Parathyroid adenoma (tissue), 2 donors: ENCODE results near the gene KAT5.

Source experiments
- H2AFZ ChIP-seq: fragments of 300-600 bp; sonication (generic); one replicate; pipeline ENCODE4 v1.7.0; 2017; ENCODE audit warnings: antibody characterized with exemption, mild to moderate bottlenecking
- H3K27ac ChIP-seq: fragments of 300-600 bp; sonication (generic); one replicate; pipeline ENCODE4 v1.7.0; 2017
- H3K27me3 ChIP-seq: fragments of 300-600 bp; sonication (generic); one replicate; pipeline ENCODE4 v1.7.0; 2017; ENCODE audit warnings: low read length; ENCODE audit not compliant: control insufficient read depth, insufficient read depth
- H3K36me3 ChIP-seq: fragments of 300-600 bp; sonication (generic); one replicate; pipeline ENCODE4 v1.7.0; 2017; ENCODE audit warnings: low read length; ENCODE audit not compliant: control insufficient read depth, insufficient read depth
- H3K4me1 ChIP-seq: fragments of 300-600 bp; sonication (generic); one replicate; pipeline ENCODE4 v1.7.0; 2017; ENCODE audit warnings: control low read depth
- H3K4me2 ChIP-seq: fragments of 300-600 bp; sonication (generic); one replicate; pipeline ENCODE4 v1.7.0; 2017; ENCODE audit warnings: low read length
- H3K4me3 ChIP-seq: fragments of 300-600 bp; sonication (generic); one replicate; pipeline ENCODE4 v1.7.0; 2017; ENCODE audit warnings: low read depth, low read length
- H3K79me2 ChIP-seq: fragments of 300-600 bp; sonication (generic); one replicate; pipeline ENCODE4 v1.7.0; 2017; ENCODE audit warnings: control low read depth
- H3K9ac ChIP-seq: fragments of 300-600 bp; sonication (generic); one replicate; pipeline ENCODE4 v1.7.0; 2017; ENCODE audit warnings: mild to moderate bottlenecking
- H3K9me3 ChIP-seq: fragments of 300-600 bp; sonication (generic); one replicate; pipeline ENCODE4 v1.7.0; 2017; ENCODE audit warnings: low read length; ENCODE audit not compliant: control insufficient read depth
- TF ChIP-seq, protein P1 (sequence below): fragments of 300-600 bp; sonication (generic); IDR thresholded peaks from one replicate; pipeline ENCODE4 v1.7.0; 2017; ENCODE audit warnings: antibody characterized with exemption, mild to moderate bottlenecking
- donor health status: primary hyperparathyroidism.

Gene KAT5

DNA sequence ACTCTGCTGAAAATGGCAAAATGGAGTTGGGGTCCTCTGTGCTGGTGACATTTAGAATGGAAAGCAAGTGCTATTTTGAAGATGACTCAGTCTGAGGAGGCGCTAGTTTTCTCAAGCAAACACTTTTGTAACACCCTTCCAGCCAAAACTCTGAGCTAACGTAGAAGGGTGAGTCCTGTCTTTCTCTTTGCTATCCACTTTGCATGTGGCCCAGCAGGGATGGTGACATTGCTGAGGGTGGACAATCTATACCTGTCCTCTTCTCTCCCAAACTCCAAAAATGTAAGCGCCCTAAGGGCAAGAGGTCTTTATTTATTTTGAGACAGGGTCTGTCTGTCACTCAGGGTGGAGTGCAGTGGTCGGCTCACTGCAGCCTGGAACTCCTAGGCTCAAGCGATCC lies 3.6 kb upstream of the KAT5 start:
- H3K27me3 ChIP-seq, result no peaks in the 10 kb centered on the region
- H3K4me2 ChIP-seq, result no peak overlapping the region

DNA sequence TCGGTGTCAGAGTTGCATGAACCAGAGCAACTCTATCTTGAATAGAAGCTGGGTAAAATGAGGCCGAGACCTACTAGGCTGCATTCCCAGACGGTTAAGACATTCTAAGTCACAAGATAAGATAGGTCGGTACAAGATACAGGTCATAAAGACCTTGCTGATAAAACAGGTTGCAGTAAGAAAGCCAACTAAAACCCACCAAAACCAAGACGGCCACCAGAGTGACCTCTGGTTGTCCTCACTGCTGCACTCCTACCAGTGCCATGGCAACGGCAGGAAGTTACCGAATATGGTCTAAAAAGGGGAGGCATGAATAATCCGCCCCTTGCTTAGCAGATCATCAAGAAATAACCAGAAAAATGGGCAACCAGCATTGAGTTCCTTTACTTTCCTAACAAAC lies 2.4 kb upstream of the KAT5 start:
- TF ChIP-seq, protein P1, sequence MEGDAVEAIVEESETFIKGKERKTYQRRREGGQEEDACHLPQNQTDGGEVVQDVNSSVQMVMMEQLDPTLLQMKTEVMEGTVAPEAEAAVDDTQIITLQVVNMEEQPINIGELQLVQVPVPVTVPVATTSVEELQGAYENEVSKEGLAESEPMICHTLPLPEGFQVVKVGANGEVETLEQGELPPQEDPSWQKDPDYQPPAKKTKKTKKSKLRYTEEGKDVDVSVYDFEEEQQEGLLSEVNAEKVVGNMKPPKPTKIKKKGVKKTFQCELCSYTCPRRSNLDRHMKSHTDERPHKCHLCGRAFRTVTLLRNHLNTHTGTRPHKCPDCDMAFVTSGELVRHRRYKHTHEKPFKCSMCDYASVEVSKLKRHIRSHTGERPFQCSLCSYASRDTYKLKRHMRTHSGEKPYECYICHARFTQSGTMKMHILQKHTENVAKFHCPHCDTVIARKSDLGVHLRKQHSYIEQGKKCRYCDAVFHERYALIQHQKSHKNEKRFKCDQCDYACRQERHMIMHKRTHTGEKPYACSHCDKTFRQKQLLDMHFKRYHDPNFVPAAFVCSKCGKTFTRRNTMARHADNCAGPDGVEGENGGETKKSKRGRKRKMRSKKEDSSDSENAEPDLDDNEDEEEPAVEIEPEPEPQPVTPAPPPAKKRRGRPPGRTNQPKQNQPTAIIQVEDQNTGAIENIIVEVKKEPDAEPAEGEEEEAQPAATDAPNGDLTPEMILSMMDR, result no peak

More for the DNA sequence above, 3.6 kb upstream of the KAT5 start:
- no peak overlapping the region for H3K9ac ChIP-seq
- TF ChIP-seq, protein P1, result no peak
- H3K27ac ChIP-seq, result no peak overlapping the region
- H2AFZ ChIP-seq, result no peak overlapping the region
- no peaks in the 10 kb centered on the region for H3K79me2 ChIP-seq
- no peak overlapping the region for H3K4me3 ChIP-seq
- peaks cover 3% of the 10 kb centered on the region for H3K4me1 ChIP-seq
- H3K36me3 ChIP-seq, result no peaks in the 10 kb centered on the region
- H3K9me3 ChIP-seq, result no peaks in the 10 kb centered on the region

DNA sequence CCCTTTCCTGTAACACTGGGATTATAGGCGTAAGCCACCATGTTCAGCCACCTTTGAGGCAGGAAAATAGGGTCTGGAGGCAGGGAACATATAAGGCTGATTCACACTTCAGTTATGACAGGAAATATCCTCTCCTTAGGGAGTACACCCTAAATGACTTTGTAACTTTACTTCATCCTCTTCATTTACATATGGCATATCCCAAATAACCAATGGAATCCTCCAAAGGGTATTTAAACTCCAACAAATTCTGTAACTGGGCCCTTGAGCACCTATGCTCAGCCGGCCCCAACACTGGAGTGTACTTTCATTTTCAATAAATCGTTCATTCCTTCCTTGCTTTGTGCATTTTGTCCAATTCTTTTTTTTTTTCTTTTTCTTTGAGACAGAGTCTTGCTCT lies 1.6 kb upstream of the KAT5 start:
- Histone ChIP-seq H3K36me3 (no peaks in the 10 kb centered on the region), H2AFZ (no peak overlapping the region), H3K9ac (no peak overlapping the region), H3K4me3 (no peak overlapping the region), H3K27ac (no peak overlapping the region), H3K4me1 (peaks cover 3% of the 10 kb centered on the region), H3K4me2 (no peak overlapping the region), H3K9me3 (no peaks in the 10 kb centered on the region), H3K27me3 (no peaks in the 10 kb centered on the region), H3K79me2 (no peaks in the 10 kb centered on the region)
- TF ChIP-seq, protein P1, result no peak

More for the DNA sequence above, 2.4 kb upstream of the KAT5 start:
- Histone ChIP-seq H2AFZ (no peak overlapping the region), H3K27ac (no peak overlapping the region), H3K4me2 (no peak overlapping the region), H3K36me3 (no peaks in the 10 kb centered on the region), H3K79me2 (no peaks in the 10 kb centered on the region), H3K4me1 (peaks cover 3% of the 10 kb centered on the region), H3K27me3 (no peaks in the 10 kb centered on the region), H3K9me3 (no peaks in the 10 kb centered on the region), H3K9ac (no peak overlapping the region), H3K4me3 (no peak overlapping the region)

DNA sequence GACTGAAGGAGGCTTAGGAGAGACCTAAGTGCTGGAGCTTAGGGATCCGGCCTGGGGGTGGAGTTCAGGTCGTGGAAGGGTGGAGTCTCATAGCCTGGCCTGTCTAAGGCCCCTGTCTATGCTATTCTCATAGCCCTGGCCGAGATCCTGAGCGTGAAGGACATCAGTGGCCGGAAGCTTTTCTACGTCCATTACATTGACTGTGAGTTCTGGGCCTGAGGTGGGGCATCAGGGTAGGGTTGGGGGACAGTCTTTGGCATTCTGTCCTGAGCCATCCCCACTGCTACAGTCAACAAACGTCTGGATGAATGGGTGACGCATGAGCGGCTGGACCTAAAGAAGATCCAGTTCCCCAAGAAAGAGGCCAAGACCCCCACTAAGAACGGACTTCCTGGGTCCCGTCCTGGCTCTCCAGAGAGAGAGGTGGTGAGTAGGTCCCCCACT lies 603 bp downstream of the KAT5 start:
- H3K27me3 ChIP-seq, result no peaks in the 10 kb centered on the region
- peak overlapping the region; percentile 94 for H3K4me3 ChIP-seq
- H3K9me3 ChIP-seq, result no peaks in the 10 kb centered on the region
- peak overlapping the region; percentile 99 for H3K4me2 ChIP-seq
- H3K9ac ChIP-seq, result no peak overlapping the region
- H2AFZ ChIP-seq, result peak overlapping the region; percentile 99
- no peaks in the 10 kb centered on the region for H3K36me3 ChIP-seq
- TF ChIP-seq, protein P1, result no peak
- H3K27ac ChIP-seq, result peak overlapping the region; percentile 98
- peaks cover 3% of the 10 kb centered on the region for H3K4me1 ChIP-seq
- H3K79me2 ChIP-seq, result no peaks in the 10 kb centered on the region

DNA sequence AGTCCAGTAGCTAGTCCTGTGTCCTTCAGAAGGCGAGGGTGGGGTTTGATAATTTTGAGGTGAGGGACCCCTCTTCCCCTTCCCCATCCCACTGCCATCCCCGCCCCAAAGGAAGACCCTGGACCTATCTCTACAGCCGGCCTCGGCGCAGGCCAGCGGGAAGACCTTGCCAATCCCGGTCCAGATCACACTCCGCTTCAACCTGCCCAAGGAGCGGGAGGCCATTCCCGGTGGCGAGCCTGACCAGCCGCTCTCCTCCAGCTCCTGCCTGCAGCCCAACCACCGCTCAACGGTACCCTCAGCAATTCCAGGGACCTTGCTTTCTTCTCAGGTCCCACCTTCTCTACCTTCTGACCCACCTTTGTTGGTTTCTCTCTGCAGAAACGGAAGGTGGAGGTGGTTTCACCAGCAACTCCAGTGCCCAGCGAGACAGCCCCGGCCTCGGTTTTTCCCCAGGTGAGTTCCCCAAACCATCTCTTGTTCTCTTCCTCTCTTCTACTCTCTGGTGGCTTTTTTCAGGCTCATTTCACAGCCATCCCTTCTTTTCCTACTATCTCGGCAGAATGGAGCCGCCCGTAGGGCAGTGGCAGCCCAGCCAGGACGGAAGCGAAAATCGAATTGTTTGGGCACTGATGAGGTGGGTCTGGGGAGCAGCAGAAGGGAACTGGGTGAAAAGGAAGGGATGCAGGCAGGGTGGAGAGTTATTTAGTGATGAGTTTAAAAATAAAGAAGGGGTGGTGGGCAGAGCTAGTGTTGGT lies 1.3 kb downstream of the KAT5 start:
- Histone ChIP-seq H3K27ac (no peak overlapping the region), H2AFZ (no peak overlapping the region), H3K4me3 (peak overlapping the region; percentile 94), H3K4me2 (peak overlapping the region; percentile 99), H3K79me2 (no peaks in the 10 kb centered on the region), H3K4me1 (peaks cover 3% of the 10 kb centered on the region), H3K9me3 (no peaks in the 10 kb centered on the region), H3K9ac (no peak overlapping the region), H3K27me3 (no peaks in the 10 kb centered on the region), H3K36me3 (no peaks in the 10 kb centered on the region)
- TF ChIP-seq, protein P1, result no peak
